Activated CD4-positive, alpha-beta T cell treated with anti-CD3 and anti-CD28 coated beads, Interleukin-2, Interleukin-4, amounts not matched to agents 100 ng/mL and 50 ng/mL, durations not matched to agents 16 hours and 8 hours (primary cell): ENCODE data around the gene CABCOCO1.

ENCODE experiments used
- DNase-seq: peaks from one replicate; pipeline ENCODE4 v3.0.0-alpha.2; 2020; ENCODE audit warnings: low spot score

The CABCOCO1 gene

GRCh38 chr10:61785473-61786105, 122.9 kb downstream of the CABCOCO1 start:
- DNase-seq: no peak

- peak; percentile 86 for DNase-seq
Observed at GRCh38 chr10:61786728-61787127, 124.0 kb downstream of the CABCOCO1 start.

- no peak for DNase-seq
Observed at GRCh38 chr10:61787170-61787569, 124.4 kb downstream of the CABCOCO1 start.

GRCh38 chr10:61789031-61789430, 126.3 kb downstream of the CABCOCO1 start:
- DNase-seq: no peak

GRCh38 chr10:61791216-61791615, 128.5 kb downstream of the CABCOCO1 start:
- no peak for DNase-seq

GRCh38 chr10:61792097-61792716, 129.5 kb downstream of the CABCOCO1 start:
- DNase-seq: no peak

GRCh38 chr10:61792921-61793320, 130.2 kb downstream of the CABCOCO1 start:
- DNase-seq: no peak

- DNase-seq: no peak
Observed at GRCh38 chr10:61793760-61794703, 131.3 kb downstream of the CABCOCO1 start.

- no peak for DNase-seq
Observed at GRCh38 chr10:61795147-61795546, 132.4 kb downstream of the CABCOCO1 start.

GRCh38 chr10:61795551-61795950, 132.8 kb downstream of the CABCOCO1 start:
- no peak for DNase-seq

GRCh38 chr10:61796785-61797184, 134.1 kb downstream of the CABCOCO1 start:
- no peak for DNase-seq

GRCh38 chr10:61797304-61798153, 134.8 kb downstream of the CABCOCO1 start:
- no peak for DNase-seq

GRCh38 chr10:61798713-61799112, 136.0 kb downstream of the CABCOCO1 start:
- DNase-seq: no peak

- no peak for DNase-seq
Observed at GRCh38 chr10:61801484-61801883, 138.8 kb downstream of the CABCOCO1 start.

- no peak for DNase-seq
Observed at GRCh38 chr10:61803269-61803668, 140.5 kb downstream of the CABCOCO1 start.

- DNase-seq: no peak
Observed at GRCh38 chr10:61804414-61804813, 141.7 kb downstream of the CABCOCO1 start.

GRCh38 chr10:61805091-61805490, 142.4 kb downstream of the CABCOCO1 start:
- no peak for DNase-seq

- DNase-seq: no peak
Observed at GRCh38 chr10:61810263-61810662, 147.5 kb downstream of the CABCOCO1 start.

- peak; percentile 58 for DNase-seq
Observed at GRCh38 chr10:61812052-61812721, 149.5 kb downstream of the CABCOCO1 start.

- DNase-seq: no peak
Observed at GRCh38 chr10:61812920-61813319, 150.2 kb downstream of the CABCOCO1 start.

GRCh38 chr10:61814160-61814559, 151.4 kb downstream of the CABCOCO1 start:
- DNase-seq: no peak
